HEK293 (cell line): ENCODE measurements around the gene ACTRT2.
A peak's percentile ranks its signal among the peaks of the same experiment; 100 is the strongest.

Experiments used
- CTCF ChIA-PET: fragments of 350-600 bp; formaldehyde crosslinking; extraction: SDS; loops from one replicate; lab custom pipeline; 2021; ENCODE audit warnings: antibody characterized with exemption; lab: Yijun Ruan, JAX
- POLR2A ChIA-PET: fragments of 300-600 bp; formaldehyde crosslinking; extraction: SDS; loops from one replicate; lab custom pipeline; 2020; ENCODE audit warnings: antibody characterized with exemption, inconsistent platforms; lab: Yijun Ruan, JAX
- H3K27ac ChIP-seq: fragments of 200-500 bp; sonication (Bioruptor generic); 2 replicates; pipeline ENCODE4 v1.5.1; 2014; ENCODE audit warnings: low read depth, low read length, control low read depth, inconsistent platforms; ENCODE audit errors: extremely low read depth
- H3K36me3 ChIP-seq, 2 experiments: fragments of 200-500 bp in 1 of 2; sonication (Bioruptor generic) in 1 of 2; 1 replicate in 1 of 2; 2 replicates in 1 of 2; pipeline ENCODE4 v1.5.1; 2014 to 2017; ENCODE audit warnings: inconsistent platforms in 2 of 2, low read length in 2 of 2; ENCODE audit not compliant: control insufficient read depth in 2 of 2, insufficient read depth in 1 of 2
- H3K4me1 ChIP-seq: fragments of 200-500 bp; sonication (Bioruptor generic); 2 replicates; pipeline ENCODE4 v1.5.1; 2014; ENCODE audit warnings: mild to moderate bottlenecking, low read length, inconsistent platforms; ENCODE audit not compliant: control insufficient read depth, insufficient read depth
- H3K4me3 ChIP-seq: 2 replicates; pipeline ENCODE4 v1.5.1; 2011; ENCODE audit warnings: low read depth, mild to moderate bottlenecking, control low read depth, low read length, moderate library complexity
- H3K9me3 ChIP-seq: fragments of 200-500 bp; sonication (Bioruptor generic); 2 replicates; pipeline ENCODE4 v1.5.1; 2014; ENCODE audit warnings: low read depth, low read length, inconsistent platforms; ENCODE audit not compliant: control insufficient read depth, insufficient read depth
- GLI2 ChIP-seq: fragments of 450-650 bp; formaldehyde crosslinking; IDR thresholded peaks from 2 replicates; pipeline ENCODE4; 2017; ENCODE audit warnings: missing biosample characterization, missing genetic modification characterization, low read depth, borderline replicate concordance
- KLF1 ChIP-seq: fragments of 450-650 bp; formaldehyde crosslinking; IDR thresholded peaks from 2 replicates; pipeline ENCODE4 v1.5.1; 2016; ENCODE audit warnings: missing biosample characterization, missing genetic modification characterization
- OVOL3 ChIP-seq: fragments of 450-650 bp; formaldehyde crosslinking; IDR thresholded peaks from 2 replicates; pipeline ENCODE4 v1.5.1; 2016; ENCODE audit warnings: missing biosample characterization, missing genetic modification characterization
- PRDM10 ChIP-seq: fragments of 450-650 bp; formaldehyde crosslinking; IDR thresholded peaks from 2 replicates; pipeline ENCODE4 v1.5.1; 2016; ENCODE audit warnings: missing biosample characterization, missing genetic modification characterization
- ZBTB20 ChIP-seq: fragments of 450-650 bp; formaldehyde crosslinking; IDR thresholded peaks from 2 replicates; pipeline ENCODE4 v1.5.1; 2016; ENCODE audit warnings: missing biosample characterization, missing genetic modification characterization
- ZNF132 ChIP-seq: fragments of 450-650 bp; formaldehyde crosslinking; IDR thresholded peaks from 2 replicates; pipeline ENCODE4 v1.5.1; 2017; ENCODE audit warnings: missing biosample characterization, missing genetic modification characterization, borderline replicate concordance
- ZNF169 ChIP-seq: fragments of 450-650 bp; formaldehyde crosslinking; IDR thresholded peaks from 2 replicates; pipeline ENCODE4 v1.5.1; 2016; ENCODE audit warnings: missing biosample characterization, missing genetic modification characterization
- ZNF324 ChIP-seq: fragments of 450-650 bp; formaldehyde crosslinking; IDR thresholded peaks from 2 replicates; pipeline ENCODE4 v1.5.1; 2016; ENCODE audit warnings: missing biosample characterization, missing genetic modification characterization
- ZNF354C ChIP-seq: fragments of 450-650 bp; formaldehyde crosslinking; IDR thresholded peaks from 2 replicates; pipeline ENCODE4 v1.5.1; 2016; ENCODE audit warnings: missing biosample characterization, missing genetic modification characterization, low read depth, borderline replicate concordance
- ZNF48 ChIP-seq: fragments of 450-650 bp; formaldehyde crosslinking; IDR thresholded peaks from 2 replicates; pipeline ENCODE4 v1.5.1; 2016; ENCODE audit warnings: missing biosample characterization, missing genetic modification characterization
- ZNF510 ChIP-seq: fragments of 450-650 bp; formaldehyde crosslinking; IDR thresholded peaks from 2 replicates; pipeline ENCODE4 v1.5.1; 2018; ENCODE audit warnings: mild to moderate bottlenecking, missing genetic modification characterization, missing biosample characterization; ENCODE audit not compliant: insufficient replicate concordance
- ZNF677 ChIP-seq: fragments of 450-650 bp; IDR thresholded peaks from 2 replicates; pipeline ENCODE4 v1.5.0; 2018; ENCODE audit warnings: missing biosample characterization, mild to moderate bottlenecking, missing genetic modification characterization, moderate library complexity
- TF ChIP-seq, protein P1 (sequence below): fragments of 450-650 bp; formaldehyde crosslinking; IDR thresholded peaks from 2 replicates; pipeline ENCODE4 v1.5.1; 2016; ENCODE audit warnings: missing biosample characterization, missing genetic modification characterization
- TF ChIP-seq, protein P2 (sequence below): fragments of 450-650 bp; formaldehyde crosslinking; conservative IDR thresholded peaks from 2 replicates; pipeline ENCODE4 v1.5.1; 2016; ENCODE audit warnings: low read depth, missing biosample characterization, missing genetic modification characterization

The ACTRT2 gene

DNA sequence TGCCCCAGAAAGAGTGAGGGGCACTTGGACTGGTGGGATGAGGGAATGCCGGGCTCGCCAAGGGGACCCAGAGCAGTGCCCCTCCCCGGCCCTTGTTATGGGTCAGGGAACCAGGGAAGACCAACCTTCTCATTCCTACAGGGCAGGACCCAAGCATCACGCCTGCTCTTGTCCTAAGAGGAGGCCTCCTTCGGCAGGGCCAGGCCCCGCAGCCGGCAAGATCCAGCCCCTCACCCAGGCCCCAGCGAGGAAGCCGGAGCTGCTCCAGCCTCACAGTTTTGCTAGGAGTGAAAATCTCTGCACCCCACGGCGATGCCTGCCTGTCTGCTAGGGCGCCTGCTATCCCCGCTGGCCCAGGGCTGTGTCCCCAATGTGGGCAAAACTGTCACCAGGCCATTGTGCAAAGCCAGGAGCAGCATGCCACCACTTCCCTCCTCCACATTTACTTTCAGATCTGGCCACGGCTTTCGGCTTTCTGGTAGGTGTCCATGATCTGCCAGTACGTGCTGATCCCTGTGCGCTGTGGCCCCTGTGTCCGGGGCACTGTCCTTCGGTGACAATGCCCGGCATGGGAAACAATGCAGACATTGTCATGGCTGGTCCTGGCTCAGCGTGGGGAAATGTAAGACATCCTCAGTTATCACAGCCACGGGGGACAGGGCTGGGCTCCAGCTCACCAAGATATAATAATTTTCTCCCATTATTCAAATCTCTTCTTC, 9.6 kb downstream of the ACTRT2 start:
- Histone ChIP-seq H3K4me1 (no peaks in the 10 kb centered on the region), H3K9me3 (no peaks in the 10 kb centered on the region)
- POLR2A ChIA-PET = no interaction called here
- TF ChIP-seq ZNF677 = no peak
- TF ChIP-seq, protein P1, sequence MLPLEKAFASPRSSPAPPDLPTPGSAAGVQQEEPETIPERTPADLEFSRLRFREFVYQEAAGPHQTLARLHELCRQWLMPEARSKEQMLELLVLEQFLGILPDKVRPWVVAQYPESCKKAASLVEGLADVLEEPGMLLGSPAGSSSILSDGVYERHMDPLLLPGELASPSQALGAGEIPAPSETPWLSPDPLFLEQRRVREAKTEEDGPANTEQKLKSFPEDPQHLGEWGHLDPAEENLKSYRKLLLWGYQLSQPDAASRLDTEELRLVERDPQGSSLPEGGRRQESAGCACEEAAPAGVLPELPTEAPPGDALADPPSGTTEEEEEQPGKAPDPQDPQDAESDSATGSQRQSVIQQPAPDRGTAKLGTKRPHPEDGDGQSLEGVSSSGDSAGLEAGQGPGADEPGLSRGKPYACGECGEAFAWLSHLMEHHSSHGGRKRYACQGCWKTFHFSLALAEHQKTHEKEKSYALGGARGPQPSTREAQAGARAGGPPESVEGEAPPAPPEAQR (tag by site-specific recombination) = no peak
- TF ChIP-seq PRDM10 (tag by site-specific recombination) = no peak
- TF ChIP-seq ZBTB20 (tag by site-specific recombination) = no peak
- no peak for TF ChIP-seq GLI2 (tag by site-specific recombination)
- TF ChIP-seq ZNF132 = no peak
- TF ChIP-seq, protein P2, sequence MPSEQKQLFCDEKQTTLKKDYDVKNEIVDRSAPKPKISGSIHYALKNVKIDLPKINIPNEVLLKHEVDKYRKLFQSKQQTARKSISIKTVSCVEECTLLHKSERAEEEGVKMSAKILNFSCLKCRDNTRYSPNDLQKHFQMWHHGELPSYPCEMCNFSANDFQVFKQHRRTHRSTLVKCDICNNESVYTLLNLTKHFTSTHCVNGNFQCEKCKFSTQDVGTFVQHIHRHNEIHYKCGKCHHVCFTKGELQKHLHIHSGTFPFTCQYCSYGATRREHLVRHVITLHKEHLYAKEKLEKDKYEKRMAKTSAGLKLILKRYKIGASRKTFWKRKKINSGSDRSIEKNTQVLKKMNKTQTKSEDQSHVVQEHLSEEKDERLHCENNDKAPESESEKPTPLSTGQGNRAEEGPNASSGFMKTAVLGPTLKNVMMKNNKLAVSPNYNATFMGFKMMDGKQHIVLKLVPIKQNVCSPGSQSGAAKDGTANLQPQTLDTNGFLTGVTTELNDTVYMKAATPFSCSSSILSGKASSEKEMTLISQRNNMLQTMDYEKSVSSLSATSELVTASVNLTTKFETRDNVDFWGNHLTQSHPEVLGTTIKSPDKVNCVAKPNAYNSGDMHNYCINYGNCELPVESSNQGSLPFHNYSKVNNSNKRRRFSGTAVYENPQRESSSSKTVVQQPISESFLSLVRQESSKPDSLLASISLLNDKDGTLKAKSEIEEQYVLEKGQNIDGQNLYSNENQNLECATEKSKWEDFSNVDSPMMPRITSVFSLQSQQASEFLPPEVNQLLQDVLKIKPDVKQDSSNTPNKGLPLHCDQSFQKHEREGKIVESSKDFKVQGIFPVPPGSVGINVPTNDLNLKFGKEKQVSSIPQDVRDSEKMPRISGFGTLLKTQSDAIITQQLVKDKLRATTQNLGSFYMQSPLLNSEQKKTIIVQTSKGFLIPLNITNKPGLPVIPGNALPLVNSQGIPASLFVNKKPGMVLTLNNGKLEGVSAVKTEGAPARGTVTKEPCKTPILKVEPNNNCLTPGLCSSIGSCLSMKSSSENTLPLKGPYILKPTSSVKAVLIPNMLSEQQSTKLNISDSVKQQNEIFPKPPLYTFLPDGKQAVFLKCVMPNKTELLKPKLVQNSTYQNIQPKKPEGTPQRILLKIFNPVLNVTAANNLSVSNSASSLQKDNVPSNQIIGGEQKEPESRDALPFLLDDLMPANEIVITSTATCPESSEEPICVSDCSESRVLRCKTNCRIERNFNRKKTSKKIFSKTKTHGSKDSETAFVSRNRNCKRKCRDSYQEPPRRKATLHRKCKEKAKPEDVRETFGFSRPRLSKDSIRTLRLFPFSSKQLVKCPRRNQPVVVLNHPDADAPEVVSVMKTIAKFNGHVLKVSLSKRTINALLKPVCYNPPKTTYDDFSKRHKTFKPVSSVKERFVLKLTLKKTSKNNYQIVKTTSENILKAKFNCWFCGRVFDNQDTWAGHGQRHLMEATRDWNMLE (tag by site-specific recombination) = no peak
- TF ChIP-seq ZNF48 (tag by site-specific recombination) = no peak
- TF ChIP-seq ZNF169 (tag by site-specific recombination) = no peak
- TF ChIP-seq ZNF354C (tag by site-specific recombination) = no peak
- TF ChIP-seq ZNF324 = no peak
- TF ChIP-seq ZNF510 = no peak
- TF ChIP-seq, all 188 proteins: peak for 0
- CTCF ChIA-PET = interaction anchor here (0.8 kb wide), 1 partner anchor 9 kb away, joined by 3 read pairs; no protein-coding TSS in a partner anchor
- no peak overlapping the region for H3K27ac ChIP-seq
- no peak overlapping the region for H3K4me3 ChIP-seq
- H3K36me3 ChIP-seq = no peaks in the 10 kb centered on the region

- Histone ChIP-seq H3K4me1 (no peaks in the 10 kb centered on the region), H3K36me3 (no peaks in the 10 kb centered on the region), H3K4me3 (no peak overlapping the region), H3K27ac (no peak overlapping the region), H3K9me3 (no peaks in the 10 kb centered on the region)
- ChIA-PET CTCF (no interaction called here), POLR2A (no interaction called here)
- peak; percentile 51; the same call in 1 of the 2 replicates for TF ChIP-seq KLF1
- no peak for TF ChIP-seq OVOL3 (tag by site-specific recombination)
These were observed 10.3 kb downstream of the ACTRT2 start for GRCh38 chr1:3031401-3032221.
